Vagina (tissue), 2 donors: ENCODE data around the gene FGD4.

Source experiments
- POLR2AphosphoS5 ChIP-seq, 2 donors: sonication (generic); formaldehyde crosslinking; IDR thresholded peaks; one replicate each; pipeline ENCODE4 v1.9.0; 2017; ENCODE audit warnings: antibody characterized with exemption in 2 of 2, mild to moderate bottlenecking in 2 of 2, low read depth in 1 of 2; ENCODE audit not compliant: insufficient read depth in 1 of 2
- TF ChIP-seq, protein P1 (sequence below), 3 experiments: fragments of 450-650 bp in 2 of 3; fragments of 200-600 bp in 1 of 3; sonication (generic) in 1 of 3; IDR thresholded peaks; one replicate each; pipeline ENCODE4 v1.5.1; 2017 to 2019; ENCODE audit warnings: antibody characterized with exemption in 3 of 3, mild to moderate bottlenecking in 2 of 3, moderate library complexity in 2 of 3

DNA sequence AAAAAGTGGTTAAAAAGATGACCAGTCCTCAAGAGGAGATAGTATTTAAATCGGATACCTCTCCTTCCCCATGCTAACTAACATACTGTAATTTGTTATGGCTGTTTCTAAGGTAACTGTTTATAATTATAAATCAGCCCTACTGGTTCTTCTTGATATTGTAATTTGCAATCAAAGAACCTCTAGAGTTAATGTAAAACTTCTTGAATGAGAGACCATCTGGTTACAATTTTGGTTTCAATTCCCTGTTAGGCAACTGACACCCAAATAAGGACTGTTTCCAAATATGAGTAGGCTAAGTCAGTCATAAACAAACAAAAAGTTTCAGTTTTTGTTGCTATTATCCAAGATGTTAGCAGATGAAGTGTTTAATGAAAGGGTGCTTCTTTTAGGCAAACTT, 159.5 kb downstream of the FGD4 start:
- TF ChIP-seq, protein P1, sequence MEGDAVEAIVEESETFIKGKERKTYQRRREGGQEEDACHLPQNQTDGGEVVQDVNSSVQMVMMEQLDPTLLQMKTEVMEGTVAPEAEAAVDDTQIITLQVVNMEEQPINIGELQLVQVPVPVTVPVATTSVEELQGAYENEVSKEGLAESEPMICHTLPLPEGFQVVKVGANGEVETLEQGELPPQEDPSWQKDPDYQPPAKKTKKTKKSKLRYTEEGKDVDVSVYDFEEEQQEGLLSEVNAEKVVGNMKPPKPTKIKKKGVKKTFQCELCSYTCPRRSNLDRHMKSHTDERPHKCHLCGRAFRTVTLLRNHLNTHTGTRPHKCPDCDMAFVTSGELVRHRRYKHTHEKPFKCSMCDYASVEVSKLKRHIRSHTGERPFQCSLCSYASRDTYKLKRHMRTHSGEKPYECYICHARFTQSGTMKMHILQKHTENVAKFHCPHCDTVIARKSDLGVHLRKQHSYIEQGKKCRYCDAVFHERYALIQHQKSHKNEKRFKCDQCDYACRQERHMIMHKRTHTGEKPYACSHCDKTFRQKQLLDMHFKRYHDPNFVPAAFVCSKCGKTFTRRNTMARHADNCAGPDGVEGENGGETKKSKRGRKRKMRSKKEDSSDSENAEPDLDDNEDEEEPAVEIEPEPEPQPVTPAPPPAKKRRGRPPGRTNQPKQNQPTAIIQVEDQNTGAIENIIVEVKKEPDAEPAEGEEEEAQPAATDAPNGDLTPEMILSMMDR (IDR thresholded peaks at IDR 0.05): no peak
- TF ChIP-seq POLR2AphosphoS5 (IDR thresholded peaks at IDR 0.05; ENCODE audit: insufficient read depth in 1 of 2, low read depth in 1 of 2): peak in 1 of 2 donors; percentile 8
